Stomach (tissue), 4 donors: ENCODE data around the gene PCDHGA6.
"Not testable (repeated sequence)": the region's sequence is repeated elsewhere in the genome, so short reads cannot be mapped to it uniquely, and the experiment has no call there.

Experiments used
- CTCF ChIP-seq, 7 experiments: fragments of 450-650 bp in 4 of 7; fragments of 200-600 bp in 3 of 7; sonication (generic) in 3 of 7; IDR thresholded peaks; one replicate each; pipeline ENCODE4 v1.5.1; 2016 to 2019; ENCODE audit warnings: antibody characterized with exemption in 7 of 7, control low read depth in 2 of 7, mild to moderate bottlenecking in 1 of 7
- EP300 ChIP-seq: sonication (generic); formaldehyde crosslinking; IDR thresholded peaks from one replicate; pipeline ENCODE4 v1.6.1; 2017; ENCODE audit warnings: antibody characterized with exemption

DNA sequence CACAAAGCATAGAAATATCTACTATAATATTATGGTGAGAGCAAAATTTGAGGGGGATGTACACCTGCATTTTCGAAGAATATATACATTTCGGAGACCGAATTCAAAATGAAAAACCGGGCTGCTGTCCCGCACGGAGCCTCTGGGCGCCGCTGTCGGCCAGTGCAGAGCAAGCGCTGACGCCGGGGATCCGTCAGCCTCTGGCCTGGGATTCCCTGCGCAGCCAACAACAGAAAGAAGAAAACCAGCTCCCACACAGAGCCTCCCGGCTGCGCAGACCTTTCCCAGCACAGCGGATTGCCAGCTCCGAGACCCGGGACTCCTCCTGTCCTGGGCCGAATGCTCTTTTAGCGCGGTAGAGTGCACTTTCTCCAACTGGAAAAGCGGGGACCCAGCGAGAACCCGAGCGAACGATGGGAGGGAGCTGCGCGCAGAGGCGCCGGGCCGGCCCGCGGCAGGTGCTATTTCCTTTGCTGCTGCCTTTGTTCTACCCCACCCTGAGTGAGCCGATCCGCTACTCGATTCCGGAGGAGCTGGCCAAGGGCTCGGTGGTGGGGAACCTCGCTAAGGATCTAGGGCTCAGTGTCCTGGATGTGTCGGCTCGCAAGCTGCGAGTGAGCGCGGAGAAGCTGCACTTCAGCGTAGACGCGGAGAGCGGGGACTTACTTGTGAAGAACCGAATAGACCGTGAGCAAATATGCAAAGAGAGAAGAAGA lies 34.3 kb downstream of the PCDHGA6 start, which contains the start of gene PCDHGB6:
- TF ChIP-seq CTCF (IDR thresholded peaks at IDR 0.05): peak in 3 of 7 experiments; percentile 23 to 30 (median 29)
- not testable (repeated sequence) for TF ChIP-seq EP300
